Activated CD4-positive, alpha-beta T cell treated with anti-CD3 and anti-CD28 coated beads, Interleukin-2, amount 50 U/mL, for 4 hours (primary cell): ENCODE results near the gene NADK.
"Not testable (repeated sequence)": the region's sequence is repeated elsewhere in the genome, so short reads cannot be mapped to it uniquely, and the experiment has no call there.

Experiments
- DNase-seq, 2 experiments: peaks; one replicate each; pipeline ENCODE4 v3.0.0-alpha.2; 2020

NADK gene

DNA sequence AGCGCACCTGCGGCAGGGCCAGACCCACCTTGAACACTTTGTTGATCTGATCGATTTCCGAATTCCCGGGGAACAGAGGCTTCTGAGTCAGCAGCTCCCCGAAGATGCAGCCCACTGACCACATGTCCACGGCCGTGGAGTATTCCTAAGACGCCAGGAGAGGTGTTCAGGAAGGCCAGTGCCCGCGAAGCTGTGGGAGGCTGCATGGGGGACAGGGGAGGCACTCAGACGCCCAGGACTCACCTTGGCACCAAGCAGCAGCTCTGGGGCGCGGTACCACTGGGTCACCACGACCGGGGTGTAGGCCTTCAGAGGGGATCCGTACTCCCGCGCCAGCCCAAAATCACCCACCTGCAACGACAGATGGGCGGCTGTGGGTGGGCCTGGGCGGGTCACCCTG is 74.5 kb downstream of the NADK start:
- no peak for DNase-seq

DNA sequence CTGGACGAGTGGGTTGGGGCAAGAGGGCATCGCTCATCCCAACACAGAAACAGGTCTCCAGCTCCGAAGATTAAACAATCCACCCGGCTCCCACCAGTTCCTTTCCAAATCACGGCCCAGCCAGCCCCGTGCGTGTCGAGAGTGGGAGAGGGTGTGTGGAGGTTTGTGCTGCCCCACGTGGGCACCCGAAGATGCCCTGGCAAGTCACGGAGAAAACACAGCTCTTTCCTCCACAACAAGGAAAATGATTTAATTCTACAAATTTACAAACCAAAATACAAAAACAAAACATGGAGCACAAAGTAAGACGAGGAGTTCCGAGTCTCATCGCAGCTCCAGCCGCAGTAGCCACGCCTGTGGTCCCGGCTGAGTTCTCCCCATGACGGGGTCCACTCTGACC is 75.8 kb downstream of the NADK start:
- DNase-seq = not testable (repeated sequence)
